Prostate gland (tissue), 2 donors: Measurements from ENCODE around the gene FCHO1.

Experiments
- POLR2AphosphoS5 ChIP-seq: sonication (generic); formaldehyde crosslinking; IDR thresholded peaks from one replicate; pipeline ENCODE4 v1.6.1; 2017; ENCODE audit warnings: antibody characterized with exemption
- TF ChIP-seq, protein P1 (sequence below), 4 experiments: fragments of 200-600 bp in 2 of 4; fragments of 450-650 bp in 2 of 4; sonication (generic) in 2 of 4; IDR thresholded peaks; 1 replicate in 3 of 4; 2 replicates in 1 of 4; pipeline ENCODE4 v1.5.1; 2016 to 2019; ENCODE audit warnings: antibody characterized with exemption in 4 of 4, mild to moderate bottlenecking in 2 of 4, moderate library complexity in 2 of 4

DNA sequence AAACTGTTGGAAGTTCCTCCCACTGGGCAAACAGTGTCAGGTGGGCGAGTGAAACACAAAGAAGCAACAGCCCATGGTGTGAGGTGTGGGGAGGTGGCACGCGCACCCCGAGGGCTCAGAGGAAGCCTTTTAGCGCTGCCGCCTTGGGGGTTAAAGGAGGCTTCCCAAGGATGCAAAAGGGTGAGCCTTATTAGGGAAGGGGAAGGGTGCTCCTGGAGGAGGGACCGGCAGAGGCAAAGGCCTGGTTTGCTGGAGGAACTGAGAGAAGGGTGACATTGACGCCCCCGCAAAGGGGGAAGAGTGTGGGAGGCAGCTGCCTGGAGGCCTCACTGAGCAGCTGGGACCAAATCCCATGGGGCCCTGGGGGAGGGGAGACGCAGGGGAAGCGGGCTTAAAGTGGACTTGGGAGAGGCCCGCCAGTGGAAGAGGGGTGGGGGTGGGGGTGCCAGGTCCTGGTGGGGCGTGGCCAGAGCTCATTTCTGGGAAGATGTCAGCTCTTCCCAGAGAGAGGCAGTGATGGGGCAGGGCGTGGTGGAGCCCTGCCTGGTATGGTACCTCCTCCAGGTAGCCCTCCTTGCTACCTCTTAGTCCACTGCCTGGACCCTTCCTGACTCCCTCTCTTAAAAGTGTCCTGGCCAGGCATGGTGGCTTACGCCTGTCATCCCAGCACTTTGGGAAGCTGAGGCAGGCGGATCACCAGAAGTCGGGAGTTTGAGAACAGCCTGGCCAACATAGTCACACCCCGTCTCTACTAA lies 12.0 kb upstream of the FCHO1 start:
- TF ChIP-seq POLR2AphosphoS5 = no peak
- TF ChIP-seq, protein P1, sequence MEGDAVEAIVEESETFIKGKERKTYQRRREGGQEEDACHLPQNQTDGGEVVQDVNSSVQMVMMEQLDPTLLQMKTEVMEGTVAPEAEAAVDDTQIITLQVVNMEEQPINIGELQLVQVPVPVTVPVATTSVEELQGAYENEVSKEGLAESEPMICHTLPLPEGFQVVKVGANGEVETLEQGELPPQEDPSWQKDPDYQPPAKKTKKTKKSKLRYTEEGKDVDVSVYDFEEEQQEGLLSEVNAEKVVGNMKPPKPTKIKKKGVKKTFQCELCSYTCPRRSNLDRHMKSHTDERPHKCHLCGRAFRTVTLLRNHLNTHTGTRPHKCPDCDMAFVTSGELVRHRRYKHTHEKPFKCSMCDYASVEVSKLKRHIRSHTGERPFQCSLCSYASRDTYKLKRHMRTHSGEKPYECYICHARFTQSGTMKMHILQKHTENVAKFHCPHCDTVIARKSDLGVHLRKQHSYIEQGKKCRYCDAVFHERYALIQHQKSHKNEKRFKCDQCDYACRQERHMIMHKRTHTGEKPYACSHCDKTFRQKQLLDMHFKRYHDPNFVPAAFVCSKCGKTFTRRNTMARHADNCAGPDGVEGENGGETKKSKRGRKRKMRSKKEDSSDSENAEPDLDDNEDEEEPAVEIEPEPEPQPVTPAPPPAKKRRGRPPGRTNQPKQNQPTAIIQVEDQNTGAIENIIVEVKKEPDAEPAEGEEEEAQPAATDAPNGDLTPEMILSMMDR (IDR thresholded peaks at IDR 0.05) = no peak
